WTC11 (cell line): ENCODE data around the gene KIF26A. TPM values are rescaled to one million over a fixed set of nuclear protein-coding genes. Genes with fewer than 3 reads are reported as not detected.

Experiments
- ATAC-seq: fragments of 200-7000 bp; cut with Tn5 transposase; 2 replicates; pipeline ENCODE4 v1.10.0; 2021; ENCODE audit warnings: mild to moderate bottlenecking, moderate library complexity
- CTCF ChIA-PET: fragments of 300-600 bp; sonication (Branson Sonifier 250); formaldehyde crosslinking; loops from one replicate; lab custom pipeline; 2021; ENCODE audit warnings: antibody characterized with exemption; lab: Charles Lee
- POLR2A ChIA-PET: fragments of 350-600 bp; sonication (Branson Sonifier 250); formaldehyde crosslinking; loops from one replicate; lab custom pipeline; 2021; ENCODE audit warnings: antibody characterized with exemption; lab: Charles Lee
- DNase-seq: peaks from one replicate; pipeline ENCODE4 v3.0.0; 2021; ENCODE audit warnings: low spot score
- H3K27ac Mint-ChIP-seq: 2 replicates; pipeline ENCODE4 v1.8.0; 2021; ENCODE audit warnings: mixed read lengths
- H3K27me3 Mint-ChIP-seq: 2 replicates; pipeline ENCODE4 v1.8.0; 2021; ENCODE audit warnings: low read depth, mild to moderate bottlenecking, moderate library complexity, mixed read lengths
- H3K36me3 Mint-ChIP-seq: 2 replicates; pipeline ENCODE4 v1.8.0; 2021; ENCODE audit warnings: mixed read lengths
- H3K4me1 Mint-ChIP-seq: 2 replicates; pipeline ENCODE4 v1.8.0; 2022; ENCODE audit warnings: mixed read lengths
- H3K4me3 Mint-ChIP-seq: 2 replicates; pipeline ENCODE4 v1.8.0; 2021; ENCODE audit warnings: mild to moderate bottlenecking, moderate library complexity, mixed read lengths
- H3K9me3 Mint-ChIP-seq: 2 replicates; pipeline ENCODE4 v1.8.0; 2021; ENCODE audit warnings: mixed read lengths
- ELF4 ChIP-seq: sonication (generic); formaldehyde crosslinking; IDR thresholded peaks from 2 replicates; pipeline ENCODE4 v1.8.1; 2022; ENCODE audit warnings: low read depth, mild to moderate bottlenecking, moderate library complexity, missing genetic modification reagents
- GABPB1 ChIP-seq: sonication (generic); formaldehyde crosslinking; IDR thresholded peaks from 2 replicates; pipeline ENCODE4 v1.8.1; 2023; ENCODE audit warnings: mild to moderate bottlenecking, missing genetic modification reagents
- GTF2I ChIP-seq: fragments of 250-450 bp; sonication (Bioruptor Pico); conservative IDR thresholded peaks from 2 replicates; pipeline ENCODE4 v1.4.0; 2021; ENCODE audit warnings: mild to moderate bottlenecking
- NFATC4 ChIP-seq: fragments of 250-450 bp; sonication (Bioruptor Pico); IDR thresholded peaks from 2 replicates; pipeline ENCODE4 v1.9.0; 2021; ENCODE audit warnings: mild to moderate bottlenecking
- NR1H2 ChIP-seq: sonication (generic); formaldehyde crosslinking; IDR thresholded peaks from 2 replicates; pipeline ENCODE4 v1.9.0; 2021; ENCODE audit warnings: mild to moderate bottlenecking, moderate library complexity, missing genetic modification reagents
- NR2C2 ChIP-seq: sonication (generic); formaldehyde crosslinking; IDR thresholded peaks from 2 replicates; pipeline ENCODE4 v1.8.0; 2022; ENCODE audit warnings: mild to moderate bottlenecking, missing genetic modification reagents
- RORB ChIP-seq: fragments of 250-450 bp; sonication (Bioruptor Pico); IDR thresholded peaks from 2 replicates; pipeline ENCODE4 v1.9.0; 2021; ENCODE audit warnings: mild to moderate bottlenecking
- SP1 ChIP-seq: sonication (generic); formaldehyde crosslinking; conservative IDR thresholded peaks from 2 replicates; pipeline ENCODE4 v1.8.1; 2022; ENCODE audit warnings: missing genetic modification reagents
- ZNF121 ChIP-seq: sonication (generic); formaldehyde crosslinking; IDR thresholded peaks from 2 replicates; pipeline ENCODE4 v1.8.0; 2023; ENCODE audit warnings: missing genetic modification reagents
- ZNF219 ChIP-seq: sonication (generic); formaldehyde crosslinking; IDR thresholded peaks from 2 replicates; pipeline ENCODE4 v1.8.0; 2023; ENCODE audit warnings: missing genetic modification reagents, mild to moderate bottlenecking, borderline replicate concordance
- ZNF232 ChIP-seq: sonication (generic); formaldehyde crosslinking; IDR thresholded peaks from 2 replicates; pipeline ENCODE4 v1.8.0; 2022; ENCODE audit warnings: mild to moderate bottlenecking, missing genetic modification reagents
- ZNF671 ChIP-seq: fragments of 250-450 bp; sonication (Bioruptor Pico); IDR thresholded peaks from 2 replicates; pipeline ENCODE4 v1.8.0; 2021; ENCODE audit warnings: mild to moderate bottlenecking
- total RNA-seq: library from RNA; stranded (reverse); gene quantifications from 3 replicates; pipeline ENCODE4 v1.2.3, GENCODE V29; 2021
- TF ChIP-seq, protein P1 (sequence below): sonication (generic); formaldehyde crosslinking; IDR thresholded peaks from 2 replicates; pipeline ENCODE4 v1.8.1; 2023; ENCODE audit warnings: mild to moderate bottlenecking, moderate library complexity, missing genetic modification reagents
- TF ChIP-seq, protein P2 (sequence below): sonication (generic); formaldehyde crosslinking; IDR thresholded peaks from 2 replicates; pipeline ENCODE4 v1.8.1; 2022; ENCODE audit warnings: missing genetic modification reagents, borderline replicate concordance
- TF ChIP-seq, protein P3 (sequence below): sonication (generic); formaldehyde crosslinking; IDR thresholded peaks from 2 replicates; pipeline ENCODE4 v1.8.0; 2023; ENCODE audit warnings: missing genetic modification reagents
- TF ChIP-seq, protein P4 (sequence below): sonication (generic); formaldehyde crosslinking; IDR thresholded peaks from 2 replicates; pipeline ENCODE4 v1.8.1; 2023; ENCODE audit warnings: mild to moderate bottlenecking, missing genetic modification reagents
- TF ChIP-seq, protein P5 (sequence below): fragments of 250-450 bp; sonication (Bioruptor Pico); IDR thresholded peaks from 2 replicates; pipeline ENCODE4 v1.9.0; 2021; ENCODE audit warnings: moderate library complexity, mild to moderate bottlenecking, inconsistent platforms, borderline replicate concordance
- TF ChIP-seq, protein P6 (sequence below): sonication (generic); formaldehyde crosslinking; IDR thresholded peaks from 2 replicates; pipeline ENCODE4 v1.8.0; 2023; ENCODE audit warnings: missing genetic modification reagents, mild to moderate bottlenecking, borderline replicate concordance

KIF26A gene
- total RNA-seq, 1 experiment from 2014 or later, result 53.4 TPM

DNA sequence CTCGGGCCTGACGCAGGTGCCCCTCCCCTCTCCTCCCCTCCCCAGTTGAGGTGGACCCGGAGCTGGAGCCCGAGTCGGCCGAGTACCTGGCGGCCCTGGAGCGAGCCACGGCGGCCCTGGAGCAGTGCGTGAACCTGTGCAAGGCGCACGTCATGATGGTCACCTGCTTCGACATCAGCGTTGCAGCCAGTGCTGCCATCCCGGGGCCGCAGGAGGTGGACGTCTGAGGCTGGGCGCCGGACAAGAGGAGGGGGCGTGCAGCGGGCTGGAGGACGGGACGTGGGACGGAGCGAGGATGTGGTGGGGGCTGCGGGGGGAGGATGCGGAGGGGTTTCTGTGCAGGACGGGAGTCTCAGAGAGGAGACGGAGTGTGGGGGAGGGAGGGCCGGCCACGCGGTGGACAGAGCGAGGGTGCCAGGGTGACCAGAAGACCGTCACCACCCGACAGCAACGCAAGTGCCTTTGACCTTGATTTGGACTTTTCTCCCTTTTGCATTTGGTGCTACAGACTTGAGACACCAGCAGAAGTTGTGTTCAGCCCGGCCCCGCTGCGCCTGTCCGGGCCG is 41.3 kb downstream of the KIF26A start (continued):
- TF ChIP-seq, protein P1, sequence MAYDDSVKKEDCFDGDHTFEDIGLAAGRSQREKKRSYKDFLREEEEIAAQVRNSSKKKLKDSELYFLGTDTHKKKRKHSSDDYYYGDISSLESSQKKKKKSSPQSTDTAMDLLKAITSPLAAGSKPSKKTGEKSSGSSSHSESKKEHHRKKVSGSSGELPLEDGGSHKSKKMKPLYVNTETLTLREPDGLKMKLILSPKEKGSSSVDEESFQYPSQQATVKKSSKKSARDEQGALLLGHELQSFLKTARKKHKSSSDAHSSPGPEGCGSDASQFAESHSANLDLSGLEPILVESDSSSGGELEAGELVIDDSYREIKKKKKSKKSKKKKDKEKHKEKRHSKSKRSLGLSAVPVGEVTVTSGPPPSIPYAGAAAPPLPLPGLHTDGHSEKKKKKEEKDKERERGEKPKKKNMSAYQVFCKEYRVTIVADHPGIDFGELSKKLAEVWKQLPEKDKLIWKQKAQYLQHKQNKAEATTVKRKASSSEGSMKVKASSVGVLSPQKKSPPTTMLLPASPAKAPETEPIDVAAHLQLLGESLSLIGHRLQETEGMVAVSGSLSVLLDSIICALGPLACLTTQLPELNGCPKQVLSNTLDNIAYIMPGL, result no peak
- no peak for TF ChIP-seq GABPB1 (CRISPR knock-in tag)

DNA sequence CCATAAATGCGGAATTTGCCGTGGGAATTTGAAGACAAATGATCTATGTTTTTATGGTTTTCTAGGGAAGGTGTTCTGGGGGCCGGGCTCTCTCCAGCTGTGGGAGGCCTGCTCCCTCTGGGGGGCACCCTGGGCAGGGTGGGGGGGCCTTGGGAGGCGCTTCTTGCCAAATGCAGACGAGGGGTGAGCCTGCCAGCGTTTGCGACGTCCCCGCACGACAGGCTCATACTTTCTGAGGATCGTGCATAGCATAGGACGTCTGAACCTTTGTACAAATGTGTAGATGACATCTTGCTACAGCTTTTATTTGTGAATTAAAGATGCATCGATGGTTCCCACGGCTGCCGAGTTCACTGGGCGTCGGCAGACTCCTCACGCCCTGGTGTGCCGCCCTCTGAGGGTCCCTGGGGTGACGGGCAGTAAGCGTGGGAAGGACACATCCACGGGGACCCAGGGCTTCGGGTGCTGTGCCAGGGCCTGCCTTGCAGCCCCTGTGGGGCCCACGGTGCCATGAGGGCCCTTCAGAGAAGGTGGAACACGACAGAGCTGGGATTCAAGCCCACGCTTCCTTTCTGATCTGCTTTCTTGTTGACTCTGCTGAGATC is 42.3 kb downstream of the KIF26A start:
- Mint-ChIP-seq H3K9me3 (no peaks in the 10 kb centered on the region), H3K4me3 (no peak overlapping the region), H3K27me3 (no peaks in the 10 kb centered on the region), H3K27ac (no peak overlapping the region; the same call in 1 of the 2 replicates), H3K36me3 (no peaks in the 10 kb centered on the region), H3K4me1 (no peaks in the 10 kb centered on the region)
- DNase-seq (no peak), ATAC-seq (no peak)
- CTCF ChIA-PET, result no interaction called here
- POLR2A ChIA-PET, result no interaction called here
- TF ChIP-seq GTF2I (CRISPR knock-in tag) (no peak), NR1H2 (CRISPR knock-in tag) (no peak), RORB (CRISPR knock-in tag) (no peak), SP1 (CRISPR knock-in tag) (no peak), NR2C2 (no peak), NFATC4 (no peak), ELF4 (CRISPR knock-in tag) (no peak), ZNF219 (CRISPR knock-in tag) (no peak), ZNF121 (no peak)
- TF ChIP-seq, protein P2, sequence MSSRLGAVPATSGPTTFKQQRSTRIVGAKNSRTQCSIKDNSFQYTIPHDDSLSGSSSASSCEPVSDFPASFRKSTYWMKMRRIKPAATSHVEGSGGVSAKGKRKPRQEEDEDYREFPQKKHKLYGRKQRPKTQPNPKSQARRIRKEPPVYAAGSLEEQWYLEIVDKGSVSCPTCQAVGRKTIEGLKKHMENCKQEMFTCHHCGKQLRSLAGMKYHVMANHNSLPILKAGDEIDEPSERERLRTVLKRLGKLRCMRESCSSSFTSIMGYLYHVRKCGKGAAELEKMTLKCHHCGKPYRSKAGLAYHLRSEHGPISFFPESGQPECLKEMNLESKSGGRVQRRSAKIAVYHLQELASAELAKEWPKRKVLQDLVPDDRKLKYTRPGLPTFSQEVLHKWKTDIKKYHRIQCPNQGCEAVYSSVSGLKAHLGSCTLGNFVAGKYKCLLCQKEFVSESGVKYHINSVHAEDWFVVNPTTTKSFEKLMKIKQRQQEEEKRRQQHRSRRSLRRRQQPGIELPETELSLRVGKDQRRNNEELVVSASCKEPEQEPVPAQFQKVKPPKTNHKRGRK, result no peak
- TF ChIP-seq, protein P3, sequence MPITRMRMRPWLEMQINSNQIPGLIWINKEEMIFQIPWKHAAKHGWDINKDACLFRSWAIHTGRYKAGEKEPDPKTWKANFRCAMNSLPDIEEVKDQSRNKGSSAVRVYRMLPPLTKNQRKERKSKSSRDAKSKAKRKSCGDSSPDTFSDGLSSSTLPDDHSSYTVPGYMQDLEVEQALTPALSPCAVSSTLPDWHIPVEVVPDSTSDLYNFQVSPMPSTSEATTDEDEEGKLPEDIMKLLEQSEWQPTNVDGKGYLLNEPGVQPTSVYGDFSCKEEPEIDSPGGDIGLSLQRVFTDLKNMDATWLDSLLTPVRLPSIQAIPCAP, result no peak
- TF ChIP-seq, protein P4, sequence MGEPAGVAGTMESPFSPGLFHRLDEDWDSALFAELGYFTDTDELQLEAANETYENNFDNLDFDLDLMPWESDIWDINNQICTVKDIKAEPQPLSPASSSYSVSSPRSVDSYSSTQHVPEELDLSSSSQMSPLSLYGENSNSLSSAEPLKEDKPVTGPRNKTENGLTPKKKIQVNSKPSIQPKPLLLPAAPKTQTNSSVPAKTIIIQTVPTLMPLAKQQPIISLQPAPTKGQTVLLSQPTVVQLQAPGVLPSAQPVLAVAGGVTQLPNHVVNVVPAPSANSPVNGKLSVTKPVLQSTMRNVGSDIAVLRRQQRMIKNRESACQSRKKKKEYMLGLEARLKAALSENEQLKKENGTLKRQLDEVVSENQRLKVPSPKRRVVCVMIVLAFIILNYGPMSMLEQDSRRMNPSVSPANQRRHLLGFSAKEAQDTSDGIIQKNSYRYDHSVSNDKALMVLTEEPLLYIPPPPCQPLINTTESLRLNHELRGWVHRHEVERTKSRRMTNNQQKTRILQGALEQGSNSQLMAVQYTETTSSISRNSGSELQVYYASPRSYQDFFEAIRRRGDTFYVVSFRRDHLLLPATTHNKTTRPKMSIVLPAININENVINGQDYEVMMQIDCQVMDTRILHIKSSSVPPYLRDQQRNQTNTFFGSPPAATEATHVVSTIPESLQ (CRISPR knock-in tag), result no peak
- TF ChIP-seq, protein P5, sequence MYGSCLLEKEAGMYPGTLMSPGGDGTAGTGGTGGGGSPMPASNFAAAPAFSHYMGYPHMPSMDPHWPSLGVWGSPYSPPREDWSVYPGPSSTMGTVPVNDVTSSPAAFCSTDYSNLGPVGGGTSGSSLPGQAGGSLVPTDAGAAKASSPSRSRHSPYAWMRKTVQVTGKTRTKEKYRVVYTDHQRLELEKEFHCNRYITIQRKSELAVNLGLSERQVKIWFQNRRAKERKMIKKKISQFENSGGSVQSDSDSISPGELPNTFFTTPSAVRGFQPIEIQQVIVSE, result no peak

DNA sequence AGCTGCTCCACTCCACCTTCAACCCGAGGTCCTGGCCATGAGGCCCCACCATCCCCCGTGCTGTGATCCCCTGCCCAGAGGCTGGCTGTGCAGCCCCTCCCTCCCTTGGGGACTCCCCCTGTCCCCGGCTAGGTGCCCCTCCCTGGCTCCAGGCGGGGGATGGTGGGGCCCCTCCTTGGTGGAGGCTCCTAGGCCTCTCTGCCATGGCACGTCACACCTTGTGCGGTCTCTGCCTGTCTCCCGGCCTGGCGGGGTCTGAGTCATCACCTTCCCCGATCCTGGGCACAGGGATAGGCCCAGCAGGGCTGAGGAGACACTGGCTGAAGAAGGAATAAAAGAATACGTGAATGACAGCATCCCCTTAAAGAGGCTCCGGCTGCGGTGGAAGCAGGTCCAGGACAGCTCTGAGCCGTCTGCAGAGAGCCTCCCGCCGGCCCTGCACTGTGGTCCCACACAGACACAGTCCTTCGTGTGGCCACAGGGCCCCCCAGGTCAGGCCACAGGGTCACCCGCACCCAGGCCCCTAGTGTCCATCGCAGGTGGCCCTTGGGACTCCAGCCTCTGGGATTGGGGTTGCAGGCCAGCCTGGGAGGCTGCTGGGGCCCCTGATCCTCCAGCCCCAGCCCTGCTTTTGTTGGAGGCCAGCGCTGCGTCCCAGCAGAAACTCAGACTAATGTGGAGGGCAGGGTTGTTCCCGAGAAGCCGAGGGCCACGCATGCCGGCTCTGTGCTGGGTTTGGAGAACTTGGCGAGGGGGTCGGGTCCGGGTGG is 43.6 kb downstream of the KIF26A start:
- ChIA-PET CTCF (interaction anchor here (1.1 to 1.9 kb wide), 2 partner anchors 10 to 382 kb away, joined by 3 read pairs; no protein-coding TSS in a partner anchor), POLR2A (no interaction called here)
- DNase-seq (no peak), ATAC-seq (no peak)
- Mint-ChIP-seq H3K4me3 (no peak overlapping the region), H3K9me3 (no peaks in the 10 kb centered on the region), H3K36me3 (no peaks in the 10 kb centered on the region), H3K27ac (no peak overlapping the region), H3K27me3 (no peaks in the 10 kb centered on the region), H3K4me1 (no peaks in the 10 kb centered on the region; the same call in 1 of the 2 replicates)
- TF ChIP-seq ZNF232 (CRISPR knock-in tag) (no peak), ZNF671 (CRISPR knock-in tag) (no peak)
- TF ChIP-seq, protein P5, result no peak
- TF ChIP-seq, protein P6, sequence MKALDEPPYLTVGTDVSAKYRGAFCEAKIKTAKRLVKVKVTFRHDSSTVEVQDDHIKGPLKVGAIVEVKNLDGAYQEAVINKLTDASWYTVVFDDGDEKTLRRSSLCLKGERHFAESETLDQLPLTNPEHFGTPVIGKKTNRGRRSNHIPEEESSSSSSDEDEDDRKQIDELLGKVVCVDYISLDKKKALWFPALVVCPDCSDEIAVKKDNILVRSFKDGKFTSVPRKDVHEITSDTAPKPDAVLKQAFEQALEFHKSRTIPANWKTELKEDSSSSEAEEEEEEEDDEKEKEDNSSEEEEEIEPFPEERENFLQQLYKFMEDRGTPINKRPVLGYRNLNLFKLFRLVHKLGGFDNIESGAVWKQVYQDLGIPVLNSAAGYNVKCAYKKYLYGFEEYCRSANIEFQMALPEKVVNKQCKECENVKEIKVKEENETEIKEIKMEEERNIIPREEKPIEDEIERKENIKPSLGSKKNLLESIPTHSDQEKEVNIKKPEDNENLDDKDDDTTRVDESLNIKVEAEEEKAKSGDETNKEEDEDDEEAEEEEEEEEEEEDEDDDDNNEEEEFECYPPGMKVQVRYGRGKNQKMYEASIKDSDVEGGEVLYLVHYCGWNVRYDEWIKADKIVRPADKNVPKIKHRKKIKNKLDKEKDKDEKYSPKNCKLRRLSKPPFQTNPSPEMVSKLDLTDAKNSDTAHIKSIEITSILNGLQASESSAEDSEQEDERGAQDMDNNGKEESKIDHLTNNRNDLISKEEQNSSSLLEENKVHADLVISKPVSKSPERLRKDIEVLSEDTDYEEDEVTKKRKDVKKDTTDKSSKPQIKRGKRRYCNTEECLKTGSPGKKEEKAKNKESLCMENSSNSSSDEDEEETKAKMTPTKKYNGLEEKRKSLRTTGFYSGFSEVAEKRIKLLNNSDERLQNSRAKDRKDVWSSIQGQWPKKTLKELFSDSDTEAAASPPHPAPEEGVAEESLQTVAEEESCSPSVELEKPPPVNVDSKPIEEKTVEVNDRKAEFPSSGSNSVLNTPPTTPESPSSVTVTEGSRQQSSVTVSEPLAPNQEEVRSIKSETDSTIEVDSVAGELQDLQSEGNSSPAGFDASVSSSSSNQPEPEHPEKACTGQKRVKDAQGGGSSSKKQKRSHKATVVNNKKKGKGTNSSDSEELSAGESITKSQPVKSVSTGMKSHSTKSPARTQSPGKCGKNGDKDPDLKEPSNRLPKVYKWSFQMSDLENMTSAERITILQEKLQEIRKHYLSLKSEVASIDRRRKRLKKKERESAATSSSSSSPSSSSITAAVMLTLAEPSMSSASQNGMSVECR (CRISPR knock-in tag), result no peak
